Heart right ventricle (tissue), 16 donors: ENCODE measurements around the gene DLGAP1. TPM values are rescaled to one million over a fixed set of nuclear protein-coding genes. Genes with fewer than 3 reads are reported as not detected.

Experiments used
- ATAC-seq, 8 donors: fragments of 200-7000 bp; cut with Tn5 transposase; one replicate each; pipeline ENCODE4 v1.9.1; 2020; ENCODE audit warnings: mild to moderate bottlenecking in 8 of 8, moderate library complexity in 8 of 8, moderate number of reproducible peaks in 1 of 8
- DNase-seq, 2 donors: peaks; one replicate each; pipeline ENCODE4 v3.0.0-alpha.2; 2020
- H3K27ac ChIP-seq, 10 donors: fragments of 200-600 bp; sonication (generic) in 2 of 10; one replicate each; pipeline versions ENCODE4 v1.5.0 to v1.8.0; 2020 to 2022; ENCODE audit warnings: mild to moderate bottlenecking in 3 of 10
- H3K27me3 ChIP-seq, 7 donors: fragments of 200-600 bp; one replicate each; pipeline ENCODE4 v1.8.0; 2021 to 2022; ENCODE audit warnings: mild to moderate bottlenecking in 2 of 7
- H3K36me3 ChIP-seq, 9 donors: fragments of 200-600 bp; sonication (generic) in 1 of 9; one replicate each; pipeline versions ENCODE4 v1.5.0 to v1.8.0; 2020 to 2022; ENCODE audit warnings: mild to moderate bottlenecking in 2 of 9
- H3K4me1 ChIP-seq, 9 donors: fragments of 200-600 bp; sonication (generic) in 1 of 9; one replicate each; pipeline versions ENCODE4 v1.5.0 to v1.8.0; 2020 to 2022; ENCODE audit warnings: mild to moderate bottlenecking in 4 of 9
- H3K4me3 ChIP-seq, 10 donors: fragments of 200-600 bp; sonication (generic) in 2 of 10; one replicate each; pipeline versions ENCODE4 v1.5.0 to v1.8.0; 2020 to 2022; ENCODE audit warnings: mild to moderate bottlenecking in 7 of 10, moderate library complexity in 2 of 10
- H3K9me3 ChIP-seq, 11 donors: fragments of 200-600 bp in 10 of 11; sonication (generic) in 2 of 11; one replicate each; pipeline versions ENCODE4 v1.5.0 to v1.8.0; 2013 to 2022; ENCODE audit warnings: mild to moderate bottlenecking in 2 of 11, control low read depth in 1 of 11, moderate library complexity in 1 of 11
- WGBS, 2 donors: extraction: QIAGEN DNeasy Blood & Tissue Kit; methylation state at CpG; one replicate each; pipeline ENCODE4 v1.1.7; 2013; ENCODE audit warnings: inconsistent platforms in 1 of 2; 5-methylcytosine and 5-hydroxymethylcytosine counted together
- intact Hi-C, 10 donors: fragments of 100-400 bp; cut with DNase I; formaldehyde crosslinking; loops; one replicate each; pipeline versions ENCODE4 v1.11.1 to v1.14.2; 2022
- polyA plus RNA-seq, 2 donors: library from polyadenylated mRNA; stranded (reverse); fragments of 200-250 nt; gene quantifications; one replicate each; pipeline ENCODE4 v1.2.3, GENCODE V29; 2013
- total RNA-seq, 10 donors: library from RNA; stranded (reverse); fragmentation: NEBNext Ultra II Directional in 3 of 10; extraction: Animal tissue kit (Norgen Biotek cat#: 25700) in 3 of 10; gene quantifications; one replicate each; pipeline versions ENCODE4 v1.2.1 to v1.2.4, GENCODE V29; 2021 to 2023
- TF ChIP-seq, protein P1 (sequence below), 9 donors: fragments of 200-600 bp; sonication (generic) in 2 of 9; IDR thresholded peaks; one replicate each; pipeline versions ENCODE4 v1.5.0 to v1.8.0; 2021 to 2022; ENCODE audit warnings: antibody characterized with exemption in 9 of 9, mild to moderate bottlenecking in 5 of 9, moderate library complexity in 1 of 9
- donor health status: Arrhythmogenic right ventricular cardiomyopathy.
- donor health status: ischemic (EF 13 %, LVEDD 7.1; RV severe dilation, severe dysfunction).
- donor health status: healthy with polysubstance abuse.
- donor health status: DM: no; HTN: yes; CAD: no.
- donor health status: DM: no; HTN: no; CAD: no.
- donor health status: ischemic (EF 25% LVEDD 6.9; RV normal size, moderate dysfunction).
- donor health status: ischemic (EF 25% LVEDD 5.7; RV mildly dilated, moderate dysfunction).
- donor health status: healthy.
- donor health status: DM: yes; HTN: yes; CAD: no.
- donor health status: Ischemic cardiomyopathy.
- donor health status: ischemic (EF 35%, LVEDD 5.7; RV mildly dilated, moderate dysfunction).
- donor health status: nonischemic (EF 11% LVEDD 7.7; RV severe dilation, severe dysfunction).
- donor health status: DM: yes; HTN: yes; CAD: no.
- donor health status: PGD.
- donor health status: ischemic (EF 29% LVEDD 5.4; RV normal size, mild dysfunction).
- donor health status: nonischemic (EF 23%, LVEDD 6.1; RV moderate dilation, normal function).

Gene DLGAP1
- total and polyA plus RNA-seq, 12 donors, result 0.07 to 7.2 (median 1.0) TPM; not detected in 2

DNA sequence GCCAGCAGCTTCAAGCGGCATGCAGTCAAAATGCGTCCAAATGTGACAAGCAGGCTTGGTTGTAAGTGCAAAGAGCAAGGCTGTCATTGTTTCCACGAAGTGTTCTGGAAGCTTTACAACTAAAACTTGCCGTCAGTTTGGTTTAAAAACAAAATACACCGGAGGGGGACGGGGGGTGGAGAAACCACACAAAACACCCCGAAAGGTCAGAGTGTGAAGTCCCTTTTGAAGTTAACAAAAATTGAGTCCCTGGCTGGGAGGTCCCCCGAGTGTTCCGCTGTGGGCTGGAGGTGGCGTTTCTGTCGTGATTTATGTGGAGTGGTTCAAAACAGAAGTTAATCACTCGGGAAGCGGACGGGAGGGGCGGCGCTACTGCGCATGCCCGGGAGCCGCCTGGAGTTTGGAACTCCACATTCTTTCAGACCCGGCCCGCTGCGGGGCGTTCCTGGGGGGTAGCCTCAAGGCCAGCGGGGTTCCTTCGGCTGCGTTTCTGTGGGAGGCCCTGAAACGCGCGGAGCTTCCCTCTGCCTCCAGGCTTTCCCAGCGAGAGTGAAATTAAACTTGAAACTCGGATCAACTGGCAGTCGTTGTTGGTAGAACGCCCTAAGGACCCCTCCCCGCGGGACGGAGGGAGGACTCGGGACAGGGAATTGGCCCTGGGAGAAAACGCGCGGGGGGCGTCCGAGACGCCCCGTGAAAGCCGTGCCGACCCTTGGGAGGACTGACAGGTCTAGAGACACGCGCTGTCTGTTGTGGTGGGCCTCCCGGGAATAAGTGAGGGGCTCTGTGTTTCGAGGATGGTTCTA, 1003.7 kb downstream of the DLGAP1 start:
- Histone ChIP-seq H3K36me3 (peaks cover 0 to 4% (median 2%) of the 10 kb centered on the region in 9 donors), H3K4me3 (peak overlapping the region; percentile 62 to 97 (median 81)), H3K27me3 (no peaks in the 10 kb centered on the region), H3K4me1 (peaks cover 3 to 54% (median 28%) of the 10 kb centered on the region in 9 donors), H3K9me3 (no peaks in the 10 kb centered on the region), H3K27ac (peak overlapping the region; percentile 87 to 100 (median 97))
- intact Hi-C loops, result loop anchor here in 9 of 10 donors (2.0 to 10.0 kb wide), 11 partner anchors 63 to 216 kb away; partner anchors contain the start of gene MYL12B (in 2 of the 9)
- peak; percentile 40 to 73 (median 69) for ATAC-seq
- WGBS, 2 donors, result 0 to 1% methylated on average over 50 of the region's 50 CpGs
- TF ChIP-seq, protein P1, sequence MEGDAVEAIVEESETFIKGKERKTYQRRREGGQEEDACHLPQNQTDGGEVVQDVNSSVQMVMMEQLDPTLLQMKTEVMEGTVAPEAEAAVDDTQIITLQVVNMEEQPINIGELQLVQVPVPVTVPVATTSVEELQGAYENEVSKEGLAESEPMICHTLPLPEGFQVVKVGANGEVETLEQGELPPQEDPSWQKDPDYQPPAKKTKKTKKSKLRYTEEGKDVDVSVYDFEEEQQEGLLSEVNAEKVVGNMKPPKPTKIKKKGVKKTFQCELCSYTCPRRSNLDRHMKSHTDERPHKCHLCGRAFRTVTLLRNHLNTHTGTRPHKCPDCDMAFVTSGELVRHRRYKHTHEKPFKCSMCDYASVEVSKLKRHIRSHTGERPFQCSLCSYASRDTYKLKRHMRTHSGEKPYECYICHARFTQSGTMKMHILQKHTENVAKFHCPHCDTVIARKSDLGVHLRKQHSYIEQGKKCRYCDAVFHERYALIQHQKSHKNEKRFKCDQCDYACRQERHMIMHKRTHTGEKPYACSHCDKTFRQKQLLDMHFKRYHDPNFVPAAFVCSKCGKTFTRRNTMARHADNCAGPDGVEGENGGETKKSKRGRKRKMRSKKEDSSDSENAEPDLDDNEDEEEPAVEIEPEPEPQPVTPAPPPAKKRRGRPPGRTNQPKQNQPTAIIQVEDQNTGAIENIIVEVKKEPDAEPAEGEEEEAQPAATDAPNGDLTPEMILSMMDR (IDR thresholded peaks at IDR 0.05), result no peak
- peak; percentile 95 to 96 for DNase-seq

DNA sequence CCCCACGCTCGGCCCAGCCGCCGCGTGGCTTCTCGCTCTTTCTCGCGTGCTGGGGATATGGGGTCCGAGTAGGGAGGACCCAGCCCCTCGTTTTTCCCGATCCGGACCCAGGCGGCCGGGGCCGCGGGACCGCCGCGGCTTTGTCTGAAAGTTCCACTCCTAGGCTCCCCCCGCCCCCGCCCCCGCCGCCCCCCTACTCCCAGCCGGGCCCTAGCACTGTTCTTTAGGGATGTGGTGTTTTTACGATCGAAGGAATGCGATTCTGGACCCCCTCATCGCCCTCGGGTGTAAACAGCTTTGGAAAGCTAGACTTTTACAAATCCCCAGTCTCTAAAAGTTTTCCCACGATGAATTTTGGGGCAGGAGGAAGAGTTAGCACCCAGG, 1004.3 kb downstream of the DLGAP1 start:
- no peaks in the 10 kb centered on the region for H3K36me3 ChIP-seq
- H3K4me3 ChIP-seq, result peak overlapping the region; percentile 62 to 97 (median 81)
- H3K27ac ChIP-seq, result peak overlapping the region; percentile 87 to 100 (median 97)
- ATAC-seq (no peak), DNase-seq (no peak)
- intact Hi-C loops, result loop anchor here in 9 of 10 donors (2.0 to 10.0 kb wide), 11 partner anchors 64 to 217 kb away; partner anchors contain the start of gene MYL12B (in 2 of the 9)
- 0 to 1% methylated on average over 30 of the region's 30 CpGs for WGBS, 2 donors
- TF ChIP-seq, protein P1 (IDR thresholded peaks at IDR 0.05), result no peak
- no peaks in the 10 kb centered on the region for H3K9me3 ChIP-seq
- H3K27me3 ChIP-seq, result no peaks in the 10 kb centered on the region
- H3K4me1 ChIP-seq, result peaks cover 3 to 53% (median 24%) of the 10 kb centered on the region in 9 donors

DNA sequence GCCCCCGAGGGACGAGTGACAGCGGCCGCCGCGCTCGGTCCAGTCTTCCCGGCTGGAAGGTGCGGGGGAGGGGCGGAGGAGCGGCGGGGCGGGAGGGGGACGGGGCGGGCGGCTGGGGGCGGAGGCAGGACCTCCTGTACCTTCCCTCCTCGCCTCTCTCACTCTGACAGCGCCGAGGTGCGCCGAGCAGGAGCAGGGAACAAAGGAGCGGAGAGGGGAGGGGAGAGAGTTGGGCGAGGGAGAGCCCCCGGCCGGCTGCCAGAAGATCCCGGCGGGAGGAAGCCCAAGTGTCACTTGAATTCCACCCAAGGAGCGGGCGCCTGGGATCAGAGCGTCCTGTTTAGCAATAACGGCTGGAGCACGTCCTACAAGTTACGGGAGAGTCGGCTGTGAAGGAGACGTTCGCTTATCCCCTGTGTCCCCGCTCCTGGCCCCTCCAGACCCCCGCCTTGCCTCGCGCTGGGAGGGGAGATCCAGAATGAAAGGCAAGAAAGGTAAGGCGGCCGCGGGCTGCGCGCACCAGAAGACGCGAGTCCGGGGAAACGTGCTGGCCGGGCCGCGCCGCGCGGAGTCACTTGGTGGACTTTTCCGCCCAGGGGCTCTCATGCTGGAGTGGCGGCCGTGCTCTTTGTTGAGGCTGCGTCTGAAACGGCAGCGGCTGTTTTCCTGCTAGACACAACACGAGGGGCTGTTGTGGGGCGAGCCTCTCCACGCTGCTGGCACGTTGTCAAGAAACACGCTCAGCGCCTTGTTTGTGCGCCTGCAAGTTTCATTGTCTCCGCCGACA, 1004.9 kb downstream of the DLGAP1 start, which contains the start of gene TGIF1:
TGIF1 (plus strand) TSS at position 161 of the 787 bp plus-strand sequence; CDS start at position 479, 318 bp downstream.
- TF ChIP-seq, protein P1 (IDR thresholded peaks at IDR 0.05), result no peak
- Histone ChIP-seq H3K4me3 (peak within 1 kb of the TSS; percentile 62 to 97 (median 81)), H3K9me3 (no peaks in the 10 kb centered on the region), H3K36me3 (no peaks in the 10 kb centered on the region), H3K27me3 (no peaks in the 10 kb centered on the region), H3K4me1 (peaks cover 3 to 47% (median 23%) of the 10 kb centered on the region in 9 donors), H3K27ac (peak within 1 kb of the TSS; percentile 87 to 100 (median 97))
- intact Hi-C loops, result loop anchor here in 9 of 10 donors (2.0 to 10.0 kb wide), 11 partner anchors 65 to 217 kb away; partner anchors contain the start of gene MYL12B (in 2 of the 9)
- 1% methylated on average over 58 to 71 of the region's 71 CpGs for WGBS, 2 donors
- ATAC-seq (peak; percentile 15 to 71 (median 22)), DNase-seq (peak; percentile 77 to 84)
